Measurements from ENCODE around the gene PXN.

- TF ChIP-seq YY1 (IDR thresholded peaks at IDR 0.05; ENCODE audit: insufficient read depth, insufficient read length), result no peak
- TF ChIP-seq ZNF274 (IDR thresholded peaks at IDR 0.05; ENCODE audit: low read depth, low read length), result no peak
- TF ChIP-seq SUZ12 (IDR thresholded peaks at IDR 0.05; ENCODE audit: extremely low read depth, insufficient read depth, insufficient read length), result no peak
Measured at GRCh38 chr12:120228041-120228290, 37.6 kb downstream of the PXN start.
